ENCODE results near the gene SAFB.

The SAFB gene

GRCh38 chr19:5622465-5623396, at the start of gene SAFB, which contains the start of gene SAFB2:
SAFB (plus strand) TSS chr19:5623083; CDS start chr19:5623206, 123 bp downstream.
SAFB2 (minus strand) TSS chr19:5622776; CDS start chr19:5622715, 61 bp downstream.
- peak; percentile 98 for DNase-seq (ENCODE audit: low read depth in 2 of 2)

DNA sequence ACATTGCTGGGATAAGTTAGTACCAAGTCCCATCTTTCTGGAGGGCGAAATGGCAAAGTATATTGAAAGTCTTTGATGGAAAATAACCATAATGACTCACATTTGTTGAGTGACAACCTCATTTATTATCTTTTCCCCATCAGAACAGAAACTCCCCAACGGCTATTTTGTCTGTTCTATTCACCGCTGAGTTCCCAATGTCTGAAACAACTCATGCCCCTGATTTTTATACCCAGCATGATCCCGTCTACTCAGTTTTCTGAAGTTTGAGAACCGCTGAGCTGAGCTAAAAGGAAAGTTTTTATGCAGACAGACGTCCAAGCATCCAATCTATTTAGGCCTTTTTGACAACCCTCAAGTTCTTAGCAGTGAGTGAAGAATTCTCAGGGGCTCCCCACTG, 47.3 kb upstream of the SAFB start:
- DNase-seq (ENCODE audit: low read depth in 2 of 2), result no peak

DNA sequence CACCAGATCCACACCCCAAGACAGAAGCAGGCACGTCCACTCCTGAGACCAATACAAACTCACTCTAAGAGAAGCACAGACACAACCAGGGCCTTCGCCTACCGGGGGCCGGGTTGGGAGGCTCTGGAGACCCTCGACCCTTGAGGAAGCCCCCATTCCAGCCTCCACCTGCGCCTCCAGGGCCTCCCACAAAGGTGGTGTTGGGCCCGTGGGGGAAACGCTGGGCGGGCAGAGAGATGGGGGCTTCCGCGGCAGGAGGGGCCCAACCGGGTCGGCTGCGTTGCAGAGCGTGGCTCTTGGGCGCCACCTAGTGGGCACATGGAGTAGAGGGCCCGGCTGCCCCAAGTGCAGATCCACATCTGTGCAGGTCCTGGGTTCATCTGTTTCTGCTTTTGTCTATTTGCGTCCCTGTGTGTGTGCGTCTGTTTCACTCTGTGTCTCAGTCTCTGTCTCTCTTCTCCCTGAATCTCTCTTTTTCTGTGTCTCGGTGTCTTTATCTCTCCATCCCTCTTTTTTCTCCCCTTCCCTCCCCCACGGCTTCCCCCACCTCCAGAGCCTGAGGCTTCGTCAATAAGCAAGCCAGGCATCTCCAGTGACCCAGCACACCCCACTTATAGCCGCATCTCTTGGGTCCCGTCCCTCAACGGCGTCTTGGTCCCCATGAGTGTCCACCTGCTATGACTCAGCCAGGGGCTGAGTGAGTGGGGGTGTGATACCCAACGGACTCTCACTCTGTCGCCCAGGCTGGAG, 44.6 kb upstream of the SAFB start:
- DNase-seq (ENCODE audit: low read depth in 2 of 2), result peak; percentile 6 to 12

GRCh38 chr19:5579286-5579685, 43.6 kb upstream of the SAFB start:
- no peak for DNase-seq (ENCODE audit: low read depth in 2 of 2)

- DNase-seq (ENCODE audit: low read depth in 2 of 2), result no peak
These were observed 43.2 kb upstream of the SAFB start for GRCh38 chr19:5579697-5580096.

- DNase-seq (ENCODE audit: low read depth in 2 of 2), result no peak
These were observed 42.7 kb upstream of the SAFB start for GRCh38 chr19:5580161-5580571.

DNA sequence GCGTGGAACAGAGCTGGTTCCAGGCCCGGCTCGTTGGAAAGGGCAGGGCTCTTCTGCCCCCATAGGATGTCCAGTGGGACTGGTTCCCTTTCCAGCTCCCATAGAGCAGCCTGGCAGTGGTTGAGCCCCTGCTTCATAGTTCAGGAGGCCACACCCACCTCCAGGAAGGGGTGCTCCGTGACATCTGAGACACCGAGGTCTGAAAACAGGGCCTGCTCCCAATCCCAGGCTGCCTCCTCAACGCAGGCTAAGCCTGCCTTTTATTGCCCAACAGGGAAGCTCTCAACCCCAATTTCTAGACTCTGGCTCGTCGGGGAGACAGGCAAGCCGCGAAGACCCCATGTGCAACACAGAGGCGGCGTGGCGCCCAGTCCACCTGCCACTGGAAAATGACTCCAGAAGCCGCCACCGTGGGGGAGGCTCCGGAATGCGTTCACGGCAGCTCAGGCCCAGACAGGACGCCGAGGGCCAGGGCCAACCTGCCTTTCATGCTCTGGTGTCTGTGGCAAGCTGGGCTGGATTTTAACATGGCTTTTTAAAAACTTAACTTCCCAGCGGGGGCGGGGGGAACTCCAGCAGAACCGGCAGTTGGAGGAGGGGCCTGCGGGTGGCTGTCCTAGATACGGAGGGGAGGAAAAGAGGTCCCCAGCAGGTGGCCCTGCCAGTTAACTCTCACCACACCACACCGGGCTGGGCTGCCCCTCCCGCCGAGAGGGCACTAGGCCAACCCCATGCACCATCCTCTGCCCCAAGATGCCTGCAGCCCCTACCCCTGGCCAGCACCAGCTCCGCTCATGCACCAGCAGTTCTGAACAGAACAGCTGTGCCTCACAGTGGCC, 37.2 kb upstream of the SAFB start:
- DNase-seq (ENCODE audit: low read depth in 2 of 2), result no peak

GRCh38 chr19:5586300-5587070, 36.4 kb upstream of the SAFB start:
- no peak for DNase-seq (ENCODE audit: low read depth in 2 of 2)

DNA sequence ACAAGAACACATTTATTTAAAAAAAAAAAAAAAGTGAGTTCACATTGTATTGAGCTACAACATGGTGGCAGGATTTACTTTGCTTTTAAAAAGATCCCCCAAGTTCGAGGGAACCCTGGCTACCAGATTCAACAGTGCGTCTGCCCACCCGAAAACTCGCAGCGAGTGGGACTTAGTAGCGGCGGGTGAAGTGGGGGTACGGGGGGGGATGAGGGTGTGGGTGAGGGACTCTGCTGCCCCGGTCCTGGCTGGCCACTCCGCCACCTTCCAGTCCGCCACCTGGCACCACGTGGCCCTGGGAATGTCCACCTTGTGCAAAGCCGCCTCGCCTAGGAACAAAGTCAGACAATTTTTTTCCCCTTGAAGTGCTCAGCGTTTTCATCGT, 35.8 kb upstream of the SAFB start:
- DNase-seq (ENCODE audit: low read depth in 2 of 2), result no peak

GRCh38 chr19:5587661-5588060, 35.2 kb upstream of the SAFB start:
- DNase-seq (ENCODE audit: low read depth in 2 of 2), result no peak

- DNase-seq (ENCODE audit: low read depth in 2 of 2), result no peak
These were observed 34.4 kb upstream of the SAFB start for GRCh38 chr19:5588441-5588840.

DNA sequence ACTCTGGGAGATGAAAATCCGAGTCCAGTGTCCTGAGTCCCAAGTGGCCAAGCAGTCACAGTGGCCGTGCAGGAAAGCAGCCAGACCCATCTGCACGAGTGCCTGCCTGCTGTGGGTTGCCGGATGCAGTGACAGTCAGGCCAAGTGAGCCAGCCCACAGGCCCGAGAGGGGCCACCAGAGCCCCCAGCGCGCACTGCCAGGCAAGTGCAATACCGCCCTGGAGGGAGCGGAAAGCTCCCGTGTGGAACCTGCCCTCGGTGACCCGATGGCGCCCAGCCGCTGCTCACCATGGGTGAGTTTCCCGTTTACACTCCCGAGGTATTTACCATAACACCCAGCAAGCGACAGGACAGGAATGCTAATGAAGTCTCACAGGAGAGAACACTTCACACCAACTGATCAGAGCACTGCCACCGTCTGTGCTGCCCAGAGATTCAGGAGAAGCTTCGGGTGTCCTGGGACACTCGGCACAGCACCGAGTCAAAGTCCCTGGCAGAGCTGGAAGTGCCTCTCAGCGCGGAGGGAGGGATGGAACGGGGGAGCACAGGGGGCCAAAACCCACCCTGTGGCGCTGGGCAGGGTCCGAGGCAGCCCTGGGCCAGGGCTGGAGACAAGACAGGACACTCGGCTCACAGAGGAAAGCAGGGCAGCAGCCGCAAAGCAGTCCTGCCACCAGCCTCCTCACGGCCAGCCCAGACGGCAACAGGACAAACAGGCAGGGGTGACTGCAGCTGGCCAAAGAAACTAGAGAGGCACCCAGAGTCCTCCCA, 33.8 kb upstream of the SAFB start:
- DNase-seq (ENCODE audit: low read depth in 2 of 2), result no peak

- no peak for DNase-seq (ENCODE audit: low read depth in 2 of 2)
These were observed 32.6 kb upstream of the SAFB start for GRCh38 chr19:5590151-5590864.

DNA sequence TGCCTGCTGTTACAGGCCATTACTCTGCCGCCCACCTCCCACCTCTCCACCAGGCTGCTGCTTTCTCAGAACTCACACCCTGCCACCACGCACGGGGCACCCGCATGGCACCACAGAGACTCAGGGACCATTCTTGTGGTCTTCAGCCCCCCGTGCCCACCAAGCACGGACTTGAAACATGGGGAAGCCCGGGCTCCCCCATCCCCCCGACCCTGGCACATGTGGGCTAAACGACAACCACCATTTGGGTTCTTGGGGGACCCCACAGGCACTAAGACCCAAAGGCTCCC, 32.1 kb upstream of the SAFB start:
- no peak for DNase-seq (ENCODE audit: low read depth in 2 of 2)

GRCh38 chr19:5591476-5591875, 31.4 kb upstream of the SAFB start:
- no peak for DNase-seq (ENCODE audit: low read depth in 2 of 2)

- no peak for DNase-seq (ENCODE audit: low read depth in 2 of 2)
These were observed 30.1 kb upstream of the SAFB start for GRCh38 chr19:5592531-5593342.

DNA sequence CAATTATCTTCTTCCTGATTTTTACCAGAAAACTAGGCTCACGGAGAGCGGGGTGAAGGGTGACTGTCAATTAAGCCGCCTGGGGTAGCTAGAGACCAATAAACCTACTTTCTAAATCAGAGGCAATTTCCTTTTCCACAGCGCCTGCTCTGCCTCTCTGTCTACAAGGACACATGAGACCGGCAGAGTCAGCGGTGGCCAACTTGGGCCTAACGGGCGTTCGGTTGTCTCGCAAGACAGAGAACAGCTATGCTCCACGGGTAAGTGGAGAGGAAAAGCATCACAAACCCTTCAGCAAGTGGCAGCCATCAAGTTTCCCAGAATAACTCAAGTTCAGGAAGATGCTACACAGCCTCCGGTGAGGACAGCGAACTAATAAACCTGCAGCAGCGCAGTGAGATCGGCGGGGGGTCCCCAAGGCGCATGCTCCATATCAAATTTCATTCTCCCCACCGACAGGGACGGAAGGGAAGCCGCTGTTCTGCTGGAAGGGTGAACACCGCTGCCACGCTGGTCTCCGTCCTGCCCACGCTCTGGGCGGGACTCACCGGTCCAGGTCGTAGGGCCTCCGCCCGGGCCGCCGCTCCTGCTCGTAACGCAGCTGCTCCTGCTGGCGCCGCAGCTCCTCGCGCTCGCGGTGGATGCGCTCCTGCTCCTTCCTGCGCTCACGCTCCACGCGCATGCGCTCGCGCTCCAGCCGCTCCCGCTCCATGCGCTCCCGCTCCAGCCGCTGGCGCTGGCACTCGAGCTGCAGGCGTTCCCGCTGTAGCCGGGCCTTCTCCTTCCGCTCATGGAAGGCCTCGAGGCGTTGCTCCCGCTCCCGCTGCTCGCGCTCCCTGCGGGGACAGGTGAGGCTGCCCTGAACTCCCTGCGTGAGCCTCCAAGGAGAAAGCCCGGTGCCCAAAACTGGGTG, 29.3 kb upstream of the SAFB start:
- no peak for DNase-seq (ENCODE audit: low read depth in 2 of 2)

GRCh38 chr19:5594521-5594950, 28.3 kb upstream of the SAFB start:
- no peak for DNase-seq (ENCODE audit: low read depth in 2 of 2)

Data from fibroblast of skin of left biceps (primary cell).